CD4-positive, alpha-beta T cell treated with Interleukin-12 subunit alpha and Interleukin-12 subunit beta, for 1 hour (primary cell): ENCODE measurements around the gene FAM83B.

Experiments
- DNase-seq: peaks from one replicate; pipeline ENCODE4 v3.0.0-alpha.2; 2020

Gene FAM83B

GRCh38 chr6:54987633-54988290 lies 141.2 kb downstream of the FAM83B start:
- no peak for DNase-seq

GRCh38 chr6:54988576-54988975 lies 142.0 kb downstream of the FAM83B start:
- no peak for DNase-seq

DNA sequence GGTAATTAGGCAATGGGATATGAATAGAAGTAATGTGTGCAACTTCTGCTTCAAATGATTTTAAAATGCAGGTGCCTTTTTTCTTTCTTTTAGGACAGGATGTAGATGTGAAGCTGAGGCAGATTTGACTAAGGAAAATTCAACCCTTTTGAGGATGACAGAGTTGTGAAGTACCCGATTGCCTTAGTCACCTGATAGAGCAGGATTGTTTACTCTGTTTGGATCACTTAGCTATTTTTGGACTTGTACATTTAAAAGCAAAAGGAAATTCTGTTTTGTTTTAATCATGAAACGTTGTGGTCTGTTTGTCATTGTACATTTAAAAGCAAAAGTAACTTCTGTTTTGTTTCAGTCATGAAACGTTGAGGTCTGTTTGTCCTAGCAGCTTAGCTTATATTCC lies 143.4 kb downstream of the FAM83B start:
- no peak for DNase-seq
